ENCODE measurements around the gene DENND6B.

DENND6B gene

GRCh38 chr22:50314081-50314454, 12.7 kb downstream of the DENND6B start:
- DNase-seq, result no peak

GRCh38 chr22:50313600-50313999, 13.2 kb downstream of the DENND6B start:
- no peak for DNase-seq

- DNase-seq, result no peak
These were observed 13.8 kb downstream of the DENND6B start for GRCh38 chr22:50313021-50313420.

DNA sequence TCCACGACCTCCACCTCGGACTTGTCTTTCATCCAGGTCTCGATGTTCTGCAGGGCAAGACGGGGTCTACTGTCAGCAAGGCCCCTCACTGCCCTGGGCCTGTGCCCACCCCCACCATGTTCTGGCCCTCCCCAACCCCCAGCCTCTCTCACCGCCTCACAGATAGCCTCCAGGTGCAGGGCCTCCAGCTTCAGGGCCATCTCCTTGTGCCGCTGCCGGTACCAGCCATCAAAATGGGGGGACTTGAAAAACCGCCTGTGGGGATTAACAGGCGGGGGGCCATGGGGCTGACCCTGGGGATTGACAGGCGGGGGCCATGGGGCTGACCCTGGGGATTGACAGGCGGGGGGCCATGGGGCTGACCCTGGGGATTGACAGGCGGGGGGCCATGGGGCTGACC, 14.4 kb downstream of the DENND6B start:
- DNase-seq, result no peak

DNA sequence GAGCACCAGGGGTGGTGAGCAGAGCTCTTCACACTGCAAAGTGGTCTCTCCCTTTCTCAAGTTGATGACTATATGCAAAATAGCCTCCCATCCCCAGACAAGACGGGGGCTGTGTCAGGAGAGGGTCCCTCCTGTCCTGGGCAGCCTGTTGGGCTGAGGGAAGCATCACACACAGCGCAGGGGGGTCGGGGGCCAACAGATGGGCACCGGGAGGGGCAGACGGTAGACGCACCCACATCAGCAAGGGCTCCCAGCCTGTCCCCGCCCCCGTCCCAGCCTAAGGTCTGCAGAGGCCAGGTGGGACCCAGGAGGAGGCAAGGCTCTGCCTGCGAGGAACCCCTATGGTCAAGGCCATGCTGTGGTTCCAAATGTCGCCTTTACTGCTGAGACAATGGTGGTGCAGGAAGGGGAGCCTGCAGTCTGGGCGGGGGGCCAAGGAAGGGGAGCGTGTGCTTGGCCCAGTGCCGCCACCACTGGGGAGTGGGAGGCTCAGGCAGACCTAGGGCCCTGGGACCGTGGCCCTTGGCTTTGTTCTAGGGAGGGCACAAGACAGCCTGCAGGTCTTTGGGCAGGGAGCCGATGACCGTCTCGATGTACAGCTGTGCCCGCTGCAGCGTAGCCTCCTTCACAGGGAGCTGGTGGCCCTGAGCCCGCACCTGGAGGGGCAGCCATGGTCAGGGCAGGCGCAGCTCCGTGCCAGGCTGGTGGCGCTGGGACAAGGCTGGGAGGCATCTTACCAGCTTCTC, 15.0 kb downstream of the DENND6B start:
- no peak for DNase-seq

DNA sequence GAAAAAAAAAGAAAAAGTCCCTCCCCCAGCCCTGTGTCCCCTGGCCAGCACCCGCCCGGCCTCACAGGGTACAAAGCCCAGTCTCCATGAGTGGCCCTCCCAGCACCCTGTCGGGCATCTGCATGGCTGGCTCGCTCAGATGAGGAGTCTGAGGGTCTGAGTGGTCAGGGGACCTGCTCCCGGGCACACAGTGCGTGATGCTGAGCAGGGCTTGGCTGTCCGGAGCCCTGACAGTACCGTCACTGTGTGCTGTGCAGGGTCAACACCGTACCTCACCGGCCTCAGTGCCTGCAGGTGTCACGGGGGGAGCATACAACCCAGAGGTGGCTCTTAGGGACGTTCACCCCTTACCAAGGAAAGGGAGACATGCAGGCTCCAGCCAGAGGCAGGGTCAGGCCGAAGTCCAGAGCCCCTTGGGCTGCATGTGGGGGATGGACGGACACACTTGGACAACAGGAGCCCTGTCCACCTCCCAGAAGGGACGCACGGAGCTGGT, 15.8 kb downstream of the DENND6B start:
- no peak for DNase-seq

- DNase-seq, result no peak
These were observed 16.6 kb downstream of the DENND6B start for GRCh38 chr22:50310031-50310722.

- no peak for DNase-seq
These were observed 17.2 kb downstream of the DENND6B start for GRCh38 chr22:50309601-50309991.

DNA sequence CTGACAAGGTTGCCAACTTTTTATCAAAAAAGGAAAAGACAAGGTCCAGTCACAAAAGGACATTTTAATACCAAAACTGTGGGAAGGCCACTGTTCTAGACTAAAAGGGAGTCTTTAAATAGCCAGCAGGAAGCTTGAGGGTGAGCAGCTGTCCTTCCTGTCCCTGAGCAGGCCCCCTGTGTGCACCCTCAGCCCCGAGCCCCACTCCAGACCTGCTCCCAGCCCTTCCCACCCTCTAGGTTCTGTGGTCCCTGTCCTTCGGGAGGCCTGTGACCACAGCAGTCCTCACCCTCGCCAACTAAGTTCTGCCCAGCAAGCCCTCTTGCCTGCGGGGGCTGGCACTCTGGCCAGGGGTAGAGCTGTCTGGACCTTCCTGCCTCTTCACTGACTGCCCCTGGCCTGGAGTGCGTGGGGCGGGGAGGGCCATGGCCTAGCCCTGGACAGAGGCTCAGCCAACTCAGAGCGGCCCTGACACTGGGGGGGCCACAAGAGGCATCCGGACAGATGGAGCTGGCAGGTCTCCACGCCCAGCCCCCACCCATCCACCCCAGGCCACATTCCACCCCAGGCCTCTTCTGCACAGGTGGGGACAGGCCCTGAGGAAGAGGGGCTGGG, 17.7 kb downstream of the DENND6B start:
- no peak for DNase-seq

- DNase-seq, result no peak
These were observed 18.2 kb downstream of the DENND6B start for GRCh38 chr22:50308597-50308935.

- no peak for DNase-seq
These were observed 18.8 kb downstream of the DENND6B start for GRCh38 chr22:50307890-50308596.

DNA sequence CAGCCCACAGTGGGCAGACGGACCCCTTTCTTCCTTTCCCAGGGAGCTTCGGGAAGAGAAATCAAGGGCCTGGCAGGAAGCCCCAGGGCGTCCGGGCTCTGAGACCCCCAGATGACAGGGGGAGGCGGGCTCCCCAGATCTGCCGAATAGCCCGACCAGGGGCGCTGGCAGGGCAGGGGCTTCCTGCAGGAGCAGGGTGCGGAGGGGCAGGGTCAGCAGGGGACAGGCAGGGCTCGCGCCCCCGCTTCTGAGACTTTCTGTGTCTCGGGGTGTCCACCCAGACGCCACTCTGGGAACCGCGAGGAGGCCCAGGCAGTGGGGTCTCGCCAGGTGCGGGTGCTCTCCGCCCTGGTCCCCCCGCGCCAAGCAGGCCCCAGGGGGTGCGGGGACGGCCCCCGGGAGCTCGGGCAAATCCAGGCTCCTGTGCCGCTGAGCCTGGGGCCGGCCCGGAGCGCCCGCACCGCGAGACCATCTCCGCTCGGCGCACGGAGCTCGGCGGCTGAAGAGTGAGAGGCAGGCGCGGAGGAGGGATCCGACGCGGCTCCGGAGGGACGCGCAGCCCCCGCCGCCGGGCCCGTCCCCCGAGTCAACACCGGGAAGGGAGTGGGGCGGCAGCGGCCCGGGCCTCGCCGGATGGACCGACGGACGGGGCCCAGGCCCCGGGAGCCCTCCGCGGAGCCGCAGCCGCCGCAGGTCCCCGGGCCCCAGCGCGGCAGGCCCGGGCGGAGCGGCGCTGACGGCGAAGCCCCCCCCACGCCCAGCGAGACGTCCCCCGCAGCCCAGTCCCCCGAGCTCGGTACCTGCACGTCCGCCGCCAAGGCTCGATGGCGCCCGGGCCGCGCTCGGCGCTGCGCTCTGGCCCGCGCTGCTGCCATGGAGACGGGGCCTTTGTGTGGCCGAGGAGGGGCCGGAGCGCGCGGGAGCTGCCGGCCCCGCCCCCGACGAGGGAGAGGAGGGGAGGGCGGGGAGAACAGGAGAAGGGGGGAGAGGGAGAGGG, 19.8 kb downstream of the DENND6B start, which contains the start of gene PLXNB2:
Gene PLXNB2 (minus strand): TSS at position 894 of the 997 bp plus-strand sequence. CDS start 17,062 bp downstream, outside the sequence.
- no peak for DNase-seq

DNA sequence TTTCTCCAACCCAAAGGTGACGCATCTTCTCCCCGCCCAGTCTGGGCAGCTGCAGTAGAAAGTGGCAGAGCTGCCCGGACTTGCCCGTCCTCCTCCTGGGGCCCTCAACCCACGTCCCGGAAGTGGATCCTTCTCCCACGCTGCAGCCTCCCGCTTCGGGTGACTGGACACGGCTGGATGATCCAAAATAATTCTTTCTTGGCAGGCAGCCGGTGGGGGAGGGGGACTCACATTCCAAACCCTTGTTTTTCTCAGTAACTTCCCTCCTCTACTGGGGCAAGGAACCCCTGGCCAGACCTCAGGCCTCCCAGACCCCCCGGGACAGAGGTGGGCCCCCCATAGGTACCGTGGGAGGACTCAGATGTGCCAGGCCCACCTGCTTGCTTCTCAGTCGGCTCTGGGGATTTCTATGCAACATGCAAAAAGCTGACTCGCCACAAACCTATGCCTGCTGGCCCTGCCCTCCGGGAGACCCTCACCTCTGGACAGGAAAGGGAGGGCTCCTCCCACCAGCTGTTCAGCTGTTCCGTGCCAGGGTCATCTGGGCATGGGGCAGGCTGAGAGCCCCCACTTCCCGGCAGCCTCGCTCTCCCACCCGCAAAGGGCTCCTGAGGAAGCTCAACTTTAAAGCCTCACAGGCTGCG, 20.8 kb downstream of the DENND6B start:
- no peak for DNase-seq

DNA sequence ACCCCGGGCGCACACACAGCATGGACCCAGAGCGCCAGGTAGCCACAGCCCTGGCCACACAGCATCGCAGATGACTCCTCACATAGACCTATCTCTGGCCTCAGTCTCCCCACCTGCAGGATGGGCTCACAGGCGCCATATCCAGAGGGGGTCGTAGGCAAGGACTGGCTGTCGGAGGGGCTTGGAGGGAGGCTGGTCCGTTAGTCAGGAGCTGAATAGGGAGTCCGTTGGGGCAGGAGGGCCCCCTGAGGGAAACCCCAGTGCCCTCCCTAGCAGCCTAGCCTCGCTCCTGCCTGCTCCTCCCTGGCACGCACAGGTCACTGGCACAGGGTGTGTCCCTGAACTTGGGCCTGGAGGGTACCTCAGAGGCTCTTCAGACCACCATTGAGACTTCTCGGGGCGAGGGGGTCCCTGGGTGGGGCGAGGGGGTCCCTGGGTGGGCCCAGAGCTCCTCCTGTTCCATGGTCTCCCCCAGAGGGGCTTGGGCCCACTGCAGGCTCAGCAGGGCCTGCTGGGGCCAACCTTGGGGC, 21.4 kb downstream of the DENND6B start:
- DNase-seq, result no peak

- DNase-seq, result no peak
These were observed 22.1 kb downstream of the DENND6B start for GRCh38 chr22:50304528-50305392.

- no peak for DNase-seq
These were observed 22.8 kb downstream of the DENND6B start for GRCh38 chr22:50303848-50304527.

DNA sequence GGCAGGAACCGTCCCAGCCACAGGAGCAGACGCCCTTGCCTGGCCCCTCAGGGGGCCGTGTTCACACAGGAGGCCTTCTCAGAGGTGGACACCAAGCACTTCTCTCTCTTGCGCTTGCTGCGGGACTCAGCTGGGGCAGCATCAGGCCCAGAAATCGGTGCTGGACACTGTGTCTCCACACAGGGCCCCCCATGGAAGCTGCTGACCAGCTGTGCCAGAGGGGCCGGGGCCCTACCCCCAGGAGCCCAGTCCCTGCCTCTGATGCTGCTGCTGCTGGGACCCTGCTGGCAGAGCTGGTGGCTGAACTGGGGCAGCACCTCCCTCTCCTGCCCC, 23.3 kb downstream of the DENND6B start:
- DNase-seq, result no peak

GRCh38 chr22:50302564-50302963, 24.2 kb downstream of the DENND6B start:
- DNase-seq, result no peak

GRCh38 chr22:50302041-50302541, 24.7 kb downstream of the DENND6B start:
- no peak for DNase-seq

- DNase-seq, result no peak
These were observed 25.2 kb downstream of the DENND6B start for GRCh38 chr22:50301581-50301991.

Measured in stimulated activated CD4-positive, alpha-beta T cell treated with anti-CD3 and anti-CD28 coated beads, Interleukin-4, amount 100 ng/mL, for 24 hours (primary cell).